SK-N-SH treated with all-trans-retinoic acid at 6 μM for 48 hours (cell line): ENCODE measurements around the gene TACR1.

Experiments used
- ATAC-seq: fragments of 200-7000 bp; cut with Tn5 transposase; 3 replicates; pipeline ENCODE4 v1.9.1; 2020; ENCODE audit warnings: mild to moderate bottlenecking, moderate library complexity
- ARNTL ChIP-seq: fragments of 450-650 bp; formaldehyde crosslinking; IDR thresholded peaks from 2 replicates; pipeline ENCODE4 v1.5.0; 2020; ENCODE audit warnings: low read depth, mild to moderate bottlenecking, moderate library complexity, borderline replicate concordance
- BACH2 ChIP-seq: fragments of 250-450 bp; sonication (Bioruptor Pico); IDR thresholded peaks from 2 replicates; pipeline ENCODE4 v1.9.0; 2021; ENCODE audit warnings: mild to moderate bottlenecking, borderline replicate concordance
- CREB5 ChIP-seq: fragments of 250-450 bp; sonication (Bioruptor Pico); IDR thresholded peaks from 2 replicates; pipeline ENCODE4 v1.5.1; 2020; ENCODE audit warnings: low read depth, mild to moderate bottlenecking, moderate library complexity
- CSRNP3 ChIP-seq: fragments of 250-450 bp; sonication (Bioruptor Pico); IDR thresholded peaks from 2 replicates; pipeline ENCODE4 v1.5.1; 2021; ENCODE audit warnings: mild to moderate bottlenecking, moderate library complexity
- ESRRG ChIP-seq: fragments of 250-450 bp; sonication (Bioruptor Pico); IDR thresholded peaks from 2 replicates; pipeline ENCODE4 v1.6.1; 2021; ENCODE audit warnings: mild to moderate bottlenecking
- GLIS3 ChIP-seq: fragments of 250-450 bp; sonication (Bioruptor Pico); IDR thresholded peaks from 2 replicates; pipeline ENCODE4 v1.5.0; 2020; ENCODE audit warnings: mild to moderate bottlenecking, moderate library complexity
- ISL1 ChIP-seq: fragments of 250-450 bp; sonication (Bioruptor Pico); IDR thresholded peaks from 2 replicates; pipeline ENCODE4 v2.1.2; 2022; ENCODE audit warnings: mild to moderate bottlenecking, moderate library complexity
- OSR1 ChIP-seq: fragments of 250-450 bp; sonication (Bioruptor Pico); IDR thresholded peaks from 2 replicates; pipeline ENCODE4 v1.8.0; 2022; ENCODE audit warnings: moderate library complexity, mild to moderate bottlenecking, inconsistent platforms
- PPARA ChIP-seq: fragments of 250-450 bp; sonication (Bioruptor Pico); IDR thresholded peaks from 2 replicates; pipeline ENCODE4 v1.5.0; 2020; ENCODE audit warnings: mild to moderate bottlenecking, borderline replicate concordance
- RARB ChIP-seq: fragments of 250-450 bp; sonication (Bioruptor Pico); IDR thresholded peaks from 2 replicates; pipeline ENCODE4 v1.8.0; 2021; ENCODE audit warnings: mild to moderate bottlenecking, moderate library complexity
- SNAI2 ChIP-seq: fragments of 250-450 bp; sonication (Bioruptor Pico); IDR thresholded peaks from 2 replicates; pipeline ENCODE4 v1.5.0; 2020; ENCODE audit warnings: mild to moderate bottlenecking, moderate library complexity
- TCF4 ChIP-seq: fragments of 250-450 bp; sonication (Bioruptor Pico); IDR thresholded peaks from 2 replicates; pipeline ENCODE4 v1.8.0; 2021; ENCODE audit warnings: mild to moderate bottlenecking, moderate library complexity, borderline replicate concordance
- TOX ChIP-seq: fragments of 250-450 bp; sonication (Bioruptor Pico); IDR thresholded peaks from 2 replicates; pipeline ENCODE4 v1.8.0; 2021; ENCODE audit warnings: mild to moderate bottlenecking, moderate library complexity, borderline replicate concordance
- TSHZ2 ChIP-seq: fragments of 250-450 bp; sonication (Bioruptor Pico); IDR thresholded peaks from 2 replicates; pipeline ENCODE4 v1.5.0; 2020; ENCODE audit warnings: mild to moderate bottlenecking, moderate library complexity
- ZC3H10 ChIP-seq: fragments of 250-450 bp; sonication (Bioruptor Pico); IDR thresholded peaks from 2 replicates; pipeline ENCODE4 v1.5.1; 2021; ENCODE audit warnings: mild to moderate bottlenecking, moderate library complexity
- ZFP3 ChIP-seq: fragments of 250-450 bp; sonication (Bioruptor Pico); IDR thresholded peaks from 2 replicates; pipeline ENCODE4 v1.5.0; 2020; ENCODE audit warnings: mild to moderate bottlenecking, moderate library complexity
- ZFP30 ChIP-seq: fragments of 450-650 bp; formaldehyde crosslinking; IDR thresholded peaks from 2 replicates; pipeline ENCODE4 v1.5.0; 2022; ENCODE audit warnings: mild to moderate bottlenecking, moderate library complexity
- ZNF565 ChIP-seq: fragments of 450-650 bp; formaldehyde crosslinking; conservative IDR thresholded peaks from 2 replicates; pipeline ENCODE4 v1.5.0; 2020; ENCODE audit warnings: low read depth, mild to moderate bottlenecking, moderate library complexity
- ZNF70 ChIP-seq: fragments of 450-650 bp; formaldehyde crosslinking; IDR thresholded peaks from 2 replicates; pipeline ENCODE4 v1.5.0; 2020; ENCODE audit warnings: mild to moderate bottlenecking, moderate library complexity
- ZNF8 ChIP-seq: fragments of 450-650 bp; formaldehyde crosslinking; IDR thresholded peaks from 2 replicates; pipeline ENCODE4 v1.5.0; 2020; ENCODE audit warnings: mild to moderate bottlenecking, moderate library complexity
- TF ChIP-seq, protein P1 (sequence below): fragments of 250-450 bp; sonication (Bioruptor Pico); IDR thresholded peaks from 2 replicates; pipeline ENCODE4 v1.8.0; 2021; ENCODE audit warnings: low read depth, mild to moderate bottlenecking, moderate library complexity, borderline replicate concordance
- TF ChIP-seq, protein P2 (sequence below): fragments of 250-450 bp; sonication (Bioruptor Pico); IDR thresholded peaks from 2 replicates; pipeline ENCODE4 v1.8.0; 2020; ENCODE audit warnings: mild to moderate bottlenecking, moderate library complexity, borderline replicate concordance

The TACR1 gene

DNA sequence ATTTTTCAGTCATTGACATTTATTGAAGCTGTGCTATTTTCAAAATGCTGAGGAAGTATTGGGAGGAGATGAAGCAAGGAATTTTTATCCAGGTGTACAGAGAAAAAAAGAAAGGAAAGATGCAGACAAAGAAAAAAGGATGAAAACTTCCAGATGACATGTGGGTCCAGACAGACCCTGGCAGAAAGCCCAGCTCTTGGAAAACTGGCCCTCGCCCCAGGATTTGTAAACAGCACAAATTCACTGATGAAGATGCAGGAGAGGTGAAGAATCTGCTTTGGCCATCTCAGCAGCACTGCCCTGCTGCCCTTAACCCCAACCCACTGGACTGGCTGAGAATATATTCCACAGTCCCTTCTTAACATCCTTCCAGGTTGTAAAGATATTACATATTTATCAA lies 12.5 kb downstream of the TACR1 start:
- ATAC-seq = 0 out of 3 replicates have a peak, but pooled peaks have one; percentile 27
- TF ChIP-seq ISL1 (CRISPR knock-in tag) (no peak), TCF4 (peak; percentile 16; the same call in 1 of the 2 replicates)

DNA sequence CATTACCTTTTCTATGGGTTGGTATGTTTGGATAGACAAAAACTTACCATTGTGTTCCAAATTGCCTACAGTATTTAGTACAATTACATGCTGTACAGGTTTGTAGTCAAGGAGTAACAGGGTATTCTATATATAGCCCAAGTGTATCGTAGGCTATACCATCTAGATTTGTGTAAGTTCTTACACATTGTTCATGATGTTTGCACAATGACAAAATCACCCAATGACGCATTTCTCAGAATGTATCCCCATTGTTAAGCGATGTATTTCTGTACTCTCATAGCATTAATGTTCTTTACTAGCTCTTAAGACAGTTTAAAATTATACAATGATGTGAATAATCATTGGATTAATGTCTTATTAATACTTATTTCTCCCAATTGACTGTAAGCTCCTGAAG lies 16.7 kb downstream of the TACR1 start:
- no peak for ATAC-seq
- TF ChIP-seq ZFP30 (CRISPR knock-in tag) = no peak
- TF ChIP-seq GLIS3 (CRISPR knock-in tag) = no peak
- no peak for TF ChIP-seq CSRNP3 (CRISPR knock-in tag)
- TF ChIP-seq PPARA (CRISPR knock-in tag) = no peak
- TF ChIP-seq, protein P1, sequence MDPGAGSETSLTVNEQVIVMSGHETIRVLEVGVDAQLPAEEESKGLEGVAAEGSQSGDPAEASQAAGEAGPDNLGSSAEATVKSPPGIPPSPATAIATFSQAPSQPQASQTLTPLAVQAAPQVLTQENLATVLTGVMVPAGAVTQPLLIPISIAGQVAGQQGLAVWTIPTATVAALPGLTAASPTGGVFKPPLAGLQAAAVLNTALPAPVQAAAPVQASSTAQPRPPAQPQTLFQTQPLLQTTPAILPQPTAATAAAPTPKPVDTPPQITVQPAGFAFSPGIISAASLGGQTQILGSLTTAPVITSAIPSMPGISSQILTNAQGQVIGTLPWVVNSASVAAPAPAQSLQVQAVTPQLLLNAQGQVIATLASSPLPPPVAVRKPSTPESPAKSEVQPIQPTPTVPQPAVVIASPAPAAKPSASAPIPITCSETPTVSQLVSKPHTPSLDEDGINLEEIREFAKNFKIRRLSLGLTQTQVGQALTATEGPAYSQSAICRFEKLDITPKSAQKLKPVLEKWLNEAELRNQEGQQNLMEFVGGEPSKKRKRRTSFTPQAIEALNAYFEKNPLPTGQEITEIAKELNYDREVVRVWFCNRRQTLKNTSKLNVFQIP = no peak
- no peak for TF ChIP-seq ZNF565 (CRISPR knock-in tag)
- TF ChIP-seq ZNF8 = no peak
- TF ChIP-seq ZC3H10 (CRISPR knock-in tag) = no peak
- TF ChIP-seq ESRRG (CRISPR knock-in tag) = no peak
- TF ChIP-seq TCF4 = no peak
- TF ChIP-seq OSR1 (CRISPR knock-in tag) = no peak
- no peak for TF ChIP-seq TSHZ2 (CRISPR knock-in tag)
- no peak for TF ChIP-seq ZNF70
- no peak for TF ChIP-seq ISL1 (CRISPR knock-in tag)
- no peak for TF ChIP-seq TOX (CRISPR knock-in tag)
- no peak for TF ChIP-seq ZFP3 (CRISPR knock-in tag)
- TF ChIP-seq SNAI2 (CRISPR knock-in tag) = no peak
- no peak for TF ChIP-seq BACH2 (CRISPR knock-in tag)
- no peak for TF ChIP-seq RARB (CRISPR knock-in tag)
- no peak for TF ChIP-seq ARNTL (CRISPR knock-in tag)

DNA sequence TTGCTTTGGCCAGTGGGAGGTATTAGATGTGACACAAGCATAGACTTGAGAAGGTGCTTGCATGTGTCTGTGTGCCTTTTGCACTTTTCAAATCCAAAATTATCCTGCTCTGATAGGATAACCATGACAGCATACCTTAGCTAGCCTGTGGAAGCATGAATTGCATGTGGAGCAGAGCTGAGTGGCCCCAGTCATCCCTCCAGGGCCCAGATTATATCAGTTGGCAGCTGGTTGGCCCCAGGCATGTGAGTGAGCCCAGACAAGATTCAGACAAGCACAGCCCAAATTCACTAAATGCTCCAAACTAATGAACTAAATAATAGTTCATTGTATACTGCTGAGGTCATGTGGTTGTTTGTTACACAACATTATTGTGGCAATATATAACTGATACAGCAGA lies 18.8 kb downstream of the TACR1 start:
- ATAC-seq = no peak
- TF ChIP-seq, protein P2, sequence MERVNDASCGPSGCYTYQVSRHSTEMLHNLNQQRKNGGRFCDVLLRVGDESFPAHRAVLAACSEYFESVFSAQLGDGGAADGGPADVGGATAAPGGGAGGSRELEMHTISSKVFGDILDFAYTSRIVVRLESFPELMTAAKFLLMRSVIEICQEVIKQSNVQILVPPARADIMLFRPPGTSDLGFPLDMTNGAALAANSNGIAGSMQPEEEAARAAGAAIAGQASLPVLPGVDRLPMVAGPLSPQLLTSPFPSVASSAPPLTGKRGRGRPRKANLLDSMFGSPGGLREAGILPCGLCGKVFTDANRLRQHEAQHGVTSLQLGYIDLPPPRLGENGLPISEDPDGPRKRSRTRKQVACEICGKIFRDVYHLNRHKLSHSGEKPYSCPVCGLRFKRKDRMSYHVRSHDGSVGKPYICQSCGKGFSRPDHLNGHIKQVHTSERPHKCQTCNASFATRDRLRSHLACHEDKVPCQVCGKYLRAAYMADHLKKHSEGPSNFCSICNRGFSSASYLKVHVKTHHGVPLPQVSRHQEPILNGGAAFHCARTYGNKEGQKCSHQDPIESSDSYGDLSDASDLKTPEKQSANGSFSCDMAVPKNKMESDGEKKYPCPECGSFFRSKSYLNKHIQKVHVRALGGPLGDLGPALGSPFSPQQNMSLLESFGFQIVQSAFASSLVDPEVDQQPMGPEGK (CRISPR knock-in tag) = no peak
- no peak for TF ChIP-seq CSRNP3 (CRISPR knock-in tag)
- TF ChIP-seq GLIS3 (CRISPR knock-in tag) = no peak
- no peak for TF ChIP-seq RARB (CRISPR knock-in tag)
- no peak for TF ChIP-seq OSR1 (CRISPR knock-in tag)
- TF ChIP-seq ZC3H10 (CRISPR knock-in tag) = no peak
- no peak for TF ChIP-seq CREB5 (CRISPR knock-in tag)
- no peak for TF ChIP-seq ISL1 (CRISPR knock-in tag)
- TF ChIP-seq TCF4 = no peak
- TF ChIP-seq, protein P1 = no peak
- no peak for TF ChIP-seq ZNF8
- TF ChIP-seq TSHZ2 (CRISPR knock-in tag) = no peak
- TF ChIP-seq ESRRG (CRISPR knock-in tag) = no peak
- no peak for TF ChIP-seq PPARA (CRISPR knock-in tag)
- no peak for TF ChIP-seq ZNF565 (CRISPR knock-in tag)
- no peak for TF ChIP-seq ZFP30 (CRISPR knock-in tag)
- no peak for TF ChIP-seq TOX (CRISPR knock-in tag)
